Thyroid gland (tissue), 4 donors: Measurements from ENCODE around the gene KLF7. TPM values are rescaled to one million over a fixed set of nuclear protein-coding genes. Genes with fewer than 3 reads are reported as not detected.

ENCODE experiments used
- DNase-seq, 2 donors: peaks; one replicate each; pipeline ENCODE4 v3.0.0-alpha.2; 2019
- H3K27ac ChIP-seq, 3 donors: fragments of 200-600 bp; sonication (generic); 1 replicate in 2 of 3; 2 replicates in 1 of 3; pipeline ENCODE4 v1.5.1; 2016 to 2019; ENCODE audit warnings: mild to moderate bottlenecking in 1 of 3, moderate library complexity in 1 of 3
- H3K27me3 ChIP-seq: fragments of 200-600 bp; sonication (generic); one replicate; pipeline ENCODE4 v1.5.1; 2019
- H3K36me3 ChIP-seq, 2 donors: fragments of 200-600 bp; sonication (generic); one replicate each; pipeline ENCODE4 v1.5.1; 2016 to 2019
- H3K4me1 ChIP-seq, 2 donors: fragments of 200-600 bp; sonication (generic); one replicate each; pipeline ENCODE4 v1.5.1; 2017 to 2019
- H3K4me3 ChIP-seq, 3 donors: fragments of 200-600 bp; sonication (generic); replicated peaks in 1 of 3; 1 replicate in 2 of 3; 2 replicates in 1 of 3; pipeline ENCODE4 v1.5.1; 2016; ENCODE audit warnings: mild to moderate bottlenecking in 1 of 3
- H3K9me3 ChIP-seq: fragments of 200-600 bp; sonication (generic); one replicate; pipeline ENCODE4 v1.5.1; 2017
- POLR2A ChIP-seq, 2 donors: fragments of 450-650 bp; IDR thresholded peaks; one replicate each; pipeline ENCODE4 v1.6.1; 2017; ENCODE audit warnings: antibody characterized with exemption in 2 of 2, mild to moderate bottlenecking in 2 of 2, moderate library complexity in 1 of 2
- WGBS, 2 donors: methylation state at CpG; one replicate each; pipeline ENCODE4 v1.1.5; 2017; 5-methylcytosine and 5-hydroxymethylcytosine counted together
- intact Hi-C: fragments of 100-400 bp; cut with DNase I; formaldehyde crosslinking; loops from one replicate; pipeline ENCODE4 v1.15.1; 2023
- total RNA-seq, 4 donors: library from RNA; depleted of rRNA; stranded (reverse); fragments of >200 nt; gene quantifications; one replicate each; pipeline ENCODE4 v1.2.3, GENCODE V29; 2016
- TF ChIP-seq, protein P1 (sequence below), 6 experiments: fragments of 200-600 bp in 3 of 6; fragments of 450-650 bp in 3 of 6; sonication (generic) in 3 of 6; IDR thresholded peaks; one replicate each; pipeline ENCODE4 v1.5.1; 2016 to 2019; ENCODE audit warnings: antibody characterized with exemption in 6 of 6, mild to moderate bottlenecking in 2 of 6, inconsistent platforms in 1 of 6, moderate library complexity in 1 of 6

KLF7 gene
- total RNA-seq, 4 donors from 2014 or later, result 19.4 to 29.5 (median 25.6) TPM

DNA sequence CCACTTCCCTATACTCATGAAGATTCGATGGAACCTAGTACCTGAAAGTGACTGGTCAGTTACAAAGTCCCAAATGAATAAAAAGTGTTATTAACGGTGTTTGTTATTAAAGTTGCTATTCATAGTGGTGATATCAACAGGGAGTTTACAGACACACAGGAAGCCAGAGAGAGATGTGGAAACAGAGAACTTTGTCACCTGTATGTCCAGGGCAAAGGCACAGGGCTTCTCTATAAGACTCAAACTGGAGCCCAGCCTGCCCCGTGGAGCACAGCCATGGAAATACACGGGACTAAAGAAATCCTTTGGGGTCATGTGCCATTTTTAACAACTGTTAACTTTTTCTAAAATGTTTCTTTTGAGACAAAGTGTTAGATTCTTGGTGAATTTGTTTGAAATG, 68.5 kb downstream of the KLF7 start:
- 81 to 83% methylated on average over 4 of the region's 4 CpGs for WGBS, 2 donors
- TF ChIP-seq POLR2A (IDR thresholded peaks at IDR 0.05), result no peak
- TF ChIP-seq, protein P1, sequence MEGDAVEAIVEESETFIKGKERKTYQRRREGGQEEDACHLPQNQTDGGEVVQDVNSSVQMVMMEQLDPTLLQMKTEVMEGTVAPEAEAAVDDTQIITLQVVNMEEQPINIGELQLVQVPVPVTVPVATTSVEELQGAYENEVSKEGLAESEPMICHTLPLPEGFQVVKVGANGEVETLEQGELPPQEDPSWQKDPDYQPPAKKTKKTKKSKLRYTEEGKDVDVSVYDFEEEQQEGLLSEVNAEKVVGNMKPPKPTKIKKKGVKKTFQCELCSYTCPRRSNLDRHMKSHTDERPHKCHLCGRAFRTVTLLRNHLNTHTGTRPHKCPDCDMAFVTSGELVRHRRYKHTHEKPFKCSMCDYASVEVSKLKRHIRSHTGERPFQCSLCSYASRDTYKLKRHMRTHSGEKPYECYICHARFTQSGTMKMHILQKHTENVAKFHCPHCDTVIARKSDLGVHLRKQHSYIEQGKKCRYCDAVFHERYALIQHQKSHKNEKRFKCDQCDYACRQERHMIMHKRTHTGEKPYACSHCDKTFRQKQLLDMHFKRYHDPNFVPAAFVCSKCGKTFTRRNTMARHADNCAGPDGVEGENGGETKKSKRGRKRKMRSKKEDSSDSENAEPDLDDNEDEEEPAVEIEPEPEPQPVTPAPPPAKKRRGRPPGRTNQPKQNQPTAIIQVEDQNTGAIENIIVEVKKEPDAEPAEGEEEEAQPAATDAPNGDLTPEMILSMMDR (IDR thresholded peaks at IDR 0.05), result no peak

DNA sequence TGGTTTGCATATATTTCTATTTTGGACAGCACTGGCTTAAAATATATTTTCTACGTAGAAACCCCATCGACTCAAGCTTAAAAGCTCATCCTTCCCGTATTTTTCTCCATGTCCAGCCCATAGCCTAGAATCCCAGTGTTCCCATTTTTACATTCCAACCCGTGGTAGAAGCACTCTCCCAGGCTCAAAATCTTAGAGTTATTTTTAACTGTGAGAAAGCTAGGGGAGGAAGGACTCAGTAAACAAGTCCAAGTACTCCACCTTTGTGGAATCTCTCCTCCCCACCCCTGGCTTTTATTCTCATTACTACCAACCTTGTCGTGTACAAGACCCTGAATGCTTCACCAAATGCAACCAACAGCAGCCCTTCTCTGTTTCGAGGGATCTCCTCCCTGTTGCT, 69.8 kb downstream of the KLF7 start:
- intact Hi-C loops, result no loop called here
- H3K4me3 ChIP-seq, result no peak overlapping the region
- DNase-seq, result no peak
- no peak overlapping the region for H3K27ac ChIP-seq
- H3K9me3 ChIP-seq, result no peaks in the 10 kb centered on the region
- no peak for TF ChIP-seq POLR2A (IDR thresholded peaks at IDR 0.05)
- TF ChIP-seq, protein P1 (IDR thresholded peaks at IDR 0.05), result no peak
- WGBS, 2 donors, result 70 to 79% methylated on average over 6 of the region's 6 CpGs
- H3K36me3 ChIP-seq, result peaks cover 0 to 5% of the 10 kb centered on the region in 2 donors
- H3K27me3 ChIP-seq, result no peaks in the 10 kb centered on the region
- no peaks in the 10 kb centered on the region for H3K4me1 ChIP-seq

More for the DNA sequence above, 68.5 kb downstream of the KLF7 start:
- no peak overlapping the region for H3K4me3 ChIP-seq
- H3K27ac ChIP-seq, result no peak overlapping the region
- DNase-seq, result no peak
- no peaks in the 10 kb centered on the region for H3K9me3 ChIP-seq
- no peaks in the 10 kb centered on the region for H3K36me3 ChIP-seq
- intact Hi-C loops, result no loop called here
- no peaks in the 10 kb centered on the region for H3K4me1 ChIP-seq
- no peaks in the 10 kb centered on the region for H3K27me3 ChIP-seq

DNA sequence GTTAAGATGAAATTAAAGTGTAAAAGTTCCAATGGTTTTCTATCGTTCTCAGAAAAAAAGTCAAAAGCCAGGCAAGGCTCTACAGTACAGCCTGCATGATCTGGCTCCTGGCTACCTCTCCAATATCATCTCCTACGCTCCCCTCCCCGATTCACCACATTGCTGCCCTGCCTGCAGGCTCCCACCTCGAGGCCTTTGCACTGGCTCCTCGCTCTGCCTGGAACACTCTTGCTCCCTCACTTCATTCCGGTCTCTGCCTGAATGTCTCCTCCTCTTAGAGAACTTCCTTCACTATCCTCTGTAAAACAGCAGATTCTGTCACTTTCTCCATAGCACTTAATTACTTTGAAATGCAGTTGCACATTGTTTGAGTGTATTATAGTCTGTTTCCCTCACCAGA, 72.5 kb downstream of the KLF7 start:
- no peak overlapping the region for H3K27ac ChIP-seq
- intact Hi-C loops, result no loop called here
- peaks cover 0 to 5% of the 10 kb centered on the region in 2 donors for H3K36me3 ChIP-seq
- DNase-seq, result no peak
- no peaks in the 10 kb centered on the region for H3K27me3 ChIP-seq
- no peak overlapping the region for H3K4me3 ChIP-seq
- H3K9me3 ChIP-seq, result no peaks in the 10 kb centered on the region
- no peak for TF ChIP-seq POLR2A (IDR thresholded peaks at IDR 0.05)
- TF ChIP-seq, protein P1 (IDR thresholded peaks at IDR 0.05), result no peak
- H3K4me1 ChIP-seq, result peaks cover 5 to 25% of the 10 kb centered on the region in 2 donors
- WGBS, 2 donors, result 91 to 97% methylated on average over 6 of the region's 6 CpGs

DNA sequence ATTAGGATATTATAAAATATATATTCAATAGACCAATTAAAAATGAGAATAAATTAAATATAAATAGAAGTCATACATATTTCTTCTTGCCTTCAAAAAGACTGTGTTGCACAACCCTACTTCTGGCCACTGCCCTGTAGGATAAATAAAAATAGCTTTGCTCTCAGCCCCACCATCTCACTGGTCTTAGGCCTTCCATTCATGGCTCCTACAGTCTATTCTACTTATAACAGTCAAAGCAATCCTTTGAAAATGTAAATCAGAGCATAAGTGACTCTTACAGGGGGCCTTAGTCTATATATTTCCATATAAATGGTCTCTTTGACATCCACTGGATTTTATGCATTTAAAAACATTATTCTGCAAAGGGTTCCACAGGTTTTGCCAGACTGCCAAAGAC, 72.9 kb downstream of the KLF7 start:
- Histone ChIP-seq H3K27ac (no peak overlapping the region), H3K27me3 (no peaks in the 10 kb centered on the region), H3K4me1 (peaks cover 5 to 25% of the 10 kb centered on the region in 2 donors), H3K4me3 (no peak overlapping the region), H3K36me3 (peaks cover 0 to 5% of the 10 kb centered on the region in 2 donors), H3K9me3 (no peaks in the 10 kb centered on the region)
- DNase-seq, result no peak
- intact Hi-C loops, result no loop called here
- TF ChIP-seq POLR2A (IDR thresholded peaks at IDR 0.05), result no peak
- TF ChIP-seq, protein P1 (IDR thresholded peaks at IDR 0.05), result no peak

DNA sequence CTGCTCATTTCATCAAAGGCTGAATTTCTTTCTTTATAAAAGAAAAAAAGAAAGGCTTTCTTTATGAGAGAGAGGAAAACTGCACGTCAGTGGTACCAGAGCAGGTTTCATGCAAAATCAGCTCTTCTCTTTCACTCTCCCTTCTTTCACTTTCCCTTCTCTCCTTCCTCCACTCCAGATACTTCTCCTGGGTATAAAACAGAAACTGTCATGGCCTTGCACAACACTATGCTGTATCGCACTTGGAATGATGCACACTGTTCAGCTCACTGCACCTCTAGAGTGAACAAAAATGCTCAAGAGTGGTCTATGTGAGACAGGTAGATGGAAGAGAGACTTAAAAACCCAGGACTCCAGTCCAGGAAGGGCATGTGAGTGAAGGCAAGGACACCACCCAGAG, 73.8 kb downstream of the KLF7 start:
- WGBS, 2 donors, result 91 to 96% methylated on average over 2 of the region's 2 CpGs
- Histone ChIP-seq H3K27me3 (no peaks in the 10 kb centered on the region), H3K27ac (no peak overlapping the region), H3K36me3 (peaks cover 0 to 7% of the 10 kb centered on the region in 2 donors), H3K4me3 (no peak overlapping the region), H3K4me1 (peaks cover 5 to 25% of the 10 kb centered on the region in 2 donors), H3K9me3 (no peaks in the 10 kb centered on the region)
- DNase-seq, result no peak
- TF ChIP-seq, protein P1 (IDR thresholded peaks at IDR 0.05), result no peak
- intact Hi-C loops, result no loop called here
